GOT3 (cell line): ENCODE measurements around the gene USP5.

ENCODE experiments used
- DNase-seq: peaks from one replicate; lab custom pipeline; 2025; ENCODE audit warnings: mixed read lengths; lab: John Stamatoyannopoulos, UW

Gene USP5

GRCh38 chr12:6914947-6915788, 63.2 kb downstream of the USP5 start:
- DNase-seq, result no peak

GRCh38 chr12:6915789-6916285, 63.9 kb downstream of the USP5 start:
- DNase-seq, result no peak
